Forelimb muscle (tissue), 1 donor: ENCODE data around the gene NFKB2. TPM values are rescaled to one million over a fixed set of nuclear protein-coding genes. Genes with fewer than 3 reads are reported as not detected.

Source experiments
- DNase-seq: peaks from one replicate; pipeline ENCODE4 v3.0.0-alpha.2; 2013; ENCODE audit warnings: low read depth
- polyA plus RNA-seq: library from polyadenylated mRNA; unstranded; fragments of 120-200 nt; gene quantifications from one replicate; pipeline ENCODE4 v1.2.1, GENCODE V29; 2013; ENCODE audit not compliant: insufficient read length

NFKB2 gene
- 13.8 TPM for polyA plus RNA-seq

GRCh38 chr10:102395400-102396316 lies at the start of gene NFKB2:
NFKB2 (plus strand) TSS chr10:102395705; CDS start chr10:102395960, 255 bp downstream.
- DNase-seq, result peak; percentile 67

GRCh38 chr10:102347236-102347828 lies 48.2 kb upstream of the NFKB2 start:
- DNase-seq, result no peak

GRCh38 chr10:102352066-102352715 lies 43.3 kb upstream of the NFKB2 start:
- DNase-seq, result no peak

- DNase-seq, result no peak
These were observed 41.1 kb upstream of the NFKB2 start for GRCh38 chr10:102354451-102354850.

- DNase-seq, result no peak
These were observed 36.7 kb upstream of the NFKB2 start for GRCh38 chr10:102358712-102359382.

- no peak for DNase-seq
These were observed 28.1 kb upstream of the NFKB2 start for GRCh38 chr10:102367441-102367840.

GRCh38 chr10:102368077-102368476 lies 27.4 kb upstream of the NFKB2 start:
- DNase-seq, result no peak

GRCh38 chr10:102371295-102371694 lies 24.2 kb upstream of the NFKB2 start:
- DNase-seq, result no peak

- DNase-seq, result no peak
These were observed 20.3 kb upstream of the NFKB2 start for GRCh38 chr10:102375250-102375649.

- DNase-seq, result no peak
These were observed 19.6 kb upstream of the NFKB2 start for GRCh38 chr10:102375867-102376266.

GRCh38 chr10:102376901-102377300 lies 18.6 kb upstream of the NFKB2 start:
- no peak for DNase-seq

- DNase-seq, result no peak
These were observed 16.1 kb upstream of the NFKB2 start for GRCh38 chr10:102379383-102379782.

- no peak for DNase-seq
These were observed 13.5 kb upstream of the NFKB2 start for GRCh38 chr10:102381983-102382382.

- no peak for DNase-seq
These were observed 12.6 kb upstream of the NFKB2 start for GRCh38 chr10:102382871-102383270.

- DNase-seq, result no peak
These were observed 11.5 kb upstream of the NFKB2 start for GRCh38 chr10:102384053-102384452.

GRCh38 chr10:102384606-102385429 lies 10.7 kb upstream of the NFKB2 start:
- no peak for DNase-seq

GRCh38 chr10:102389894-102390293 lies 5.6 kb upstream of the NFKB2 start:
- DNase-seq, result no peak

- DNase-seq, result no peak
These were observed 3.2 kb upstream of the NFKB2 start for GRCh38 chr10:102392306-102392705.

- DNase-seq, result no peak
These were observed 2.0 kb upstream of the NFKB2 start for GRCh38 chr10:102393411-102394078.

GRCh38 chr10:102394079-102394800 lies 1.3 kb upstream of the NFKB2 start:
- DNase-seq, result peak; percentile 75
